HG02571 (cell line): ENCODE data around the gene MUC4.
"Not testable (repeated sequence)": the region's sequence is repeated elsewhere in the genome, so short reads cannot be mapped to it uniquely, and the experiment has no call there.

Experiments used
- ATAC-seq: cut with Tn5 transposase; IDR thresholded peaks from one replicate; pipeline ENCODE4 v1.9.1; 2021; ENCODE audit warnings: mild to moderate bottlenecking, moderate library complexity; ENCODE audit not compliant: unreplicated experiment

The MUC4 gene

GRCh38 chr3:195839260-195840010 lies 27.7 kb upstream of the MUC4 start:
- ATAC-seq: peak; percentile 13

- peak; percentile 74 for ATAC-seq
Measured at GRCh38 chr3:195838714-195839113, 27.0 kb upstream of the MUC4 start.

GRCh38 chr3:195836476-195837135 lies 24.9 kb upstream of the MUC4 start:
- no peak for ATAC-seq

- no peak for ATAC-seq
Measured at GRCh38 chr3:195835791-195836190, 24.1 kb upstream of the MUC4 start.

- ATAC-seq: no peak
Measured at GRCh38 chr3:195834675-195835583, 23.2 kb upstream of the MUC4 start.

GRCh38 chr3:195829897-195830254 lies 18.1 kb upstream of the MUC4 start:
- ATAC-seq: no peak

GRCh38 chr3:195828762-195829161 lies 17.0 kb upstream of the MUC4 start:
- no peak for ATAC-seq

- ATAC-seq: no peak
Measured at GRCh38 chr3:195825857-195826804, 14.4 kb upstream of the MUC4 start.

GRCh38 chr3:195825191-195825588 lies 13.5 kb upstream of the MUC4 start:
- no peak for ATAC-seq

- not testable (repeated sequence) for ATAC-seq
Measured at GRCh38 chr3:195824425-195825190, 12.9 kb upstream of the MUC4 start.

GRCh38 chr3:195823999-195824398 lies 12.3 kb upstream of the MUC4 start:
- no peak for ATAC-seq

GRCh38 chr3:195823280-195823679 lies 11.6 kb upstream of the MUC4 start:
- no peak for ATAC-seq

- no peak for ATAC-seq
Measured at GRCh38 chr3:195822131-195822696, 10.5 kb upstream of the MUC4 start.

- no peak for ATAC-seq
Measured at GRCh38 chr3:195821403-195822130, 9.8 kb upstream of the MUC4 start.

GRCh38 chr3:195820901-195821300 lies 9.2 kb upstream of the MUC4 start:
- ATAC-seq: no peak

- ATAC-seq: no peak
Measured at GRCh38 chr3:195820186-195820585, 8.5 kb upstream of the MUC4 start.

GRCh38 chr3:195818301-195818700 lies 6.6 kb upstream of the MUC4 start:
- no peak for ATAC-seq

- no peak for ATAC-seq
Measured at GRCh38 chr3:195817578-195818135, 5.9 kb upstream of the MUC4 start.
